CD4-positive, alpha-beta T cell treated with Interleukin-15 for 4 hours (primary cell): ENCODE results near the gene FTO.

Experiments used
- DNase-seq: peaks from one replicate; pipeline ENCODE4 v3.0.0-alpha.2; 2020; ENCODE audit warnings: low spot score

The FTO gene

DNA sequence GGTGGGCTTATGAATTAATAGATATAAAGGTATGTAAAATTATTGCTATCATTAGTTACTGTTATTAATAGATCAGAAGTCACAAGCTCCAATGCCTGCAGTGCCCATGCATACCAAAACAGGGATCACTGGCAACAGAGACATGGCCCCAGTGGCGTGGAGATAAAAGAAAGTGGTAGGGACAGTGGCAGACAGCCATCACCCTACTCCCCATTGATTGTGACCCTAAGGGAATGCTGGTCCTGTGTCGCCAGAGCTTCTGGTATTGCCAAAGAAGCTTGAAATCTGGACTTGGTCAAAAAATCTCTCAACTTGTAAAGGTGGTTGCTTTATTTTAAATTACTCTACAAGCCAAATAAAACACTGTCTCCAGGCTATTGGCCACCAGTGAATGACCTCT, 303.5 kb downstream of the FTO start:
- no peak for DNase-seq

DNA sequence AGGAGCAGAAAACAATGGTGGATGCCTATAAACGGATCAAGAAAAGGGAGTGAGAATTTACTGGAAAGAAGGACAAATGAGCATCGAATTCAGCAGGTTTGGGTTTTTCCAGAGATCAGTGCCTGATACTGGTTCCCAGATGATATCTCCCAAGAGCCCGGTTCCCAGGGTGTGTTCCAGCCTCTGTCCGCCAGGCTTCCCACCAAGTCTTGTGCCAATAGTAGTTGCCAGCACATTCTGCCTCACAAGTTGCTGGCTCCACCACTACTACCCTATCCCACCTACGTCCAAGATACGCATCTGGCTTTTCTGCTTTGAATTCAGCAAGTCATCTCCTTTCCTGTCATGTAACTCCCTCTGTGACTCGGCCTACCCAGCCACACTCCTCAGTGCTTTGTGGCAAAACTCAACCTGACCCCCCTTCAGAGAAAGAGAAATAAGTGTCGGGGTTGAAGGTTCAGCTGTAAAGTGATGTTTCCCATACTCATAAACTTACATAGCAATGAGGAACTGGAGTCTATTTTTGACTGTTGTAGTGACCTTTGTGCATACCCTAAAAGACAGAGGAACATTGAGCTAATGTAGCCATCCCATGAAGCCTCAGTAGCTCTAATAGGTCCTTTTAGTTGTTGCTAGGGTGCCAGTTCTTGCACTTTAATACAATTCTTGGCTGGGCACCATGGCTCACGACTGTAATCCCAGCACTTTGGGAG, 305.7 kb downstream of the FTO start:
- DNase-seq = no peak

DNA sequence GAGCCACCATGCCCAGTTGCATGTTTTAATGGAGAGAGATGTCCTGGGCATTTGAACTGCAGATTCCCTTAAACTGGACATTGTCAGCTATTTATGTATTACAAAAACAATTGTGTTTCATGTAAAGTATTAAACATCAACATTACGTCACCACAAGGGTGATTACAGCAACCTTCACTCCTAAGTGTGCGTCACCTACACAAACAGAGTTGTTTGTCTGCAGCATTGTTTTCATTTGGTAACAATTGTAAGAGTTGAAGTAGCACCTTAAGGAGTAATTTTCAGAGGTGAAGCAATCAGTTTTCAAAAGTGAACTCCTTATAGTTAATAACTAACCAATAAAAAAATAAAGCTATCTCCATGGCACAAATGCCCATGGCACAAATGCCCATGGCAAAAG, 311.2 kb downstream of the FTO start:
- no peak for DNase-seq

DNA sequence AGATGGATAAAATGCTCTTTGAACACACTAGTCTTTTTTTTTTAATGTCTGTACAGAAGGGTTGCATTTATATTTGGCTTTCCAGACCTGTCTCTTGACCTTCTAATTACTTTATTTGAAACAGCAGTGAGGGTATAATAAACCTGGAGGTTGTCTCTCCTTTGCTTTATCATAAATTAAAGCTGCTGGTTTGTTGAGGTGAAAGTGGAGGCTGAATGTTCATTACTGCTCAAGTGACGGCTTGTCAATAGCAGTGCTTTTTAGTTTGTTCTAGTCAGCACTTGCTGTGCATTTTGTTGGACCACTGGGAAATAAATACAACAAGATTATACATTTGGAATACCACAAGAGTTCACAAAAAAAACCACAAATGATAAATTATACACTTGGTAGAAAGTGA, 318.4 kb downstream of the FTO start:
- DNase-seq = no peak

DNA sequence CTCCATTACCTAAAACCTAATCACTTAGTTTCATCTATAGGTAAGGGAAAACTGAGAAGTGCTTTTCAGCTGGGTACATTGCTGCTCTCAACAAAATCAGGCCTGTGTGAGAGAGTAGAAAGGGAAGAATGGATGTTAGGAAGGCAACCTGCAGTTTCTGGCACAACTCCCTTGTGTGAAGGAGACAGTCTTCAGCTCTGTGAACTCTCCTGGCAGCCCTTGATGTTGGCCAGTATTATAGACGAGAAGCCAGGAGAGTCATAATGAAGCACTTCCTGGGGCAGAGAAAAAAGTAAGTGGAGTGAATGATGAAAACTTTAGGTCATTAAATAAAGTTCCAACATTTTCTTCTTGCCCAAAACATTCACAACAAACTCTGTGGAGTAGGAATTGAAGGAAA, 322.5 kb downstream of the FTO start:
- DNase-seq = no peak

DNA sequence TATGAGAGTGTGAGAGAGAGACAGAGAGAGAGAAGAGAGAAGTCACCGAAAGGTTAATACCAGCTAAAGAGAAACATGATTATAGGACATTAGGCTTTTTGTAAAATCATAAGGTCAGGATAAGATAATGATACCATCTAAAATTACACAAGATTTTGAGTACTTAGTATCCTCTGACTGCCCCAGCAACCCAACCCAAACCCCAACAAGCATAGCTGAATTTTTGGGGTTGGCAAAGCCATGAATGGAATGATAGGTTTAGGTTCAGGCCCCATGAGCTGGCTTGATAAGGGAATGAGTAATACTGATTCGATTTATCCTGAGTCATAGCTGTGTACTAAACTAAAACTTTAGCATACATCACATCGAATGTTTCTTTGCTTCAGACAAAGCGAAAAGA, 323.1 kb downstream of the FTO start:
- DNase-seq = no peak

DNA sequence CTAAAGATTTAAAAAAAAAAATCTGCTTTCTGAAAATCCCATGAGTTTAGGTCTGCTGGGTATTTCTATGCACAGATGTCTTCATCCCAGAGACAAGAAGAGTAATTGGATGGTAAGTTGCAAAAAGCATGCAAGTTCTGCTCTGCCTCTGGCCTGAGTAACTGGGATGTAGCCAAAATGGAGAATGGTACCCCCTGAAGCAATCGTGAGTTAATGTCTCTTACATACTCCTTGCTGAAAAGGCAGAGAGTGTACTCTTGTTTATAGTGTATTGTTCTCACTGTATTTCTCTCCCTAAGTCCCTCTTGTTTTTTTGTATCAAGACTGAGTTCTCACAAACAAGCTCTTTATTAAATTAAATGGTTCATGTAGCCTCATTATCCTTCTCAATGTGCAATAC, 323.6 kb downstream of the FTO start:
- no peak for DNase-seq

DNA sequence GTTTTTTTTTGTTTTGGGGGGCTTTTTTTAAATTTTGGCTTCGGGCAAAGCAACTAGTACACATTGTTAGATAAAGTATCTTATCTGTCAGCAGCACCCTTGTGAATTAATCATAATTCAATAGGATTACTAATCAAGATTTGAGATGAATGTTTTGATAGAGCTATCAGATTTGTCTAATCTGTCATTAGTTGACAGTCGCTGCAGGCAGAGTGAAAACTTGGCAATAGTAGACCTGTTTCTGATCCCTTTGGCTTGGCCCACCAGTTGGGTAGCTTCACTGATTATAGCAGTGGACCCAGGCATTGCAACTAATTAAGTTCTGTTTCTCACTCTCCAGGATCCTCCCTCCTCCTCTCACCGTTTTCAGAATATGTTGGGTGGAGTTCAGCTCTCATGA, 324.0 kb downstream of the FTO start:
- DNase-seq = no peak

DNA sequence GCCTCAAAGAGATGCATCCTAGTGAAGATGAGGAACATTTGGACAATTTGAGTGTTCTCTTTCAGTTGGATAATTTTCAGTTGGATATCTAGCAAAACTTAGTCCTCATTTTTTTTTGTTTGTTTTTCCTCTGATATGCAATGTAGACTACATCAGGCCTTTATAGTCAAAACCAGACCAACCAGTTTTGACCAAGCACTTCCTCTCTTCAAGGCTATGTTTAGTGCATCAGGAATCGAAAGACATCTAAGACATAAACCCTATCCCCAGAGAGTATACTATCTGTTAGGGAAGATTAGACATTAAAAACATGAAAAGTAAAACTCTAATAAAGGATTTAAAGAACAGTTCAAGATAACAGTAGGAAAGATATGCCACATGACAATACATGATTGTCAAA, 326.5 kb downstream of the FTO start:
- DNase-seq = no peak

DNA sequence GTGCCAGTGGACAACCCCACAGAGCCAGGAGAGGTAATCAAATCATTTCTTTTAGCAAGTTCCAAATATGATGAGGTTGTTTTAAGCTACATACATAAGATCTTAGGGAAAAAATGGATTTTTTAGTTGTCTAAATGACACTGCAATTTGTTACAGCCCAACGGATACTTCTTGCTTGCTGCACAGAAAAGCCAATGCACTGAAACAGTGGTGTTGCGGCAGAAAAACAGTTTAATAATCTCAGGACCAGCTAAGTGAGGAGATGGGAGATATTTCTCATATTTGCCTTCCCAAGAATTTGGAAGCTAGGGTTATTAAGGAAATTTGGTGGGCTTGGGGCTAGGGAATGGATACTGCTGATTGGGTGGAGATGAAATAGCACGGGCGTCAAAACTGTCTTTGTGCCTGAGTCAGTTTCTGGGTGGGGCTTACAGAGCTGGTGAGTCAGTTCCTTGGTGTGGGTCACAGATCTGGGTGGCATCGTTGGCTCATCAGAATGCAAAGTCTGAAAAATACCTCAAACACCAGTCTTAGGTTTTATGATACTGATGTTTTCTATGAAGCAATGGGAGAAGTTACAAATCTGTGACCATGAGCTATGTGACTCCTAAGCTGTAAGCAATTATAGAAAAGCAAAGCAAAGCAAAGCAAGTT, 327.3 kb downstream of the FTO start:
- no peak for DNase-seq

DNA sequence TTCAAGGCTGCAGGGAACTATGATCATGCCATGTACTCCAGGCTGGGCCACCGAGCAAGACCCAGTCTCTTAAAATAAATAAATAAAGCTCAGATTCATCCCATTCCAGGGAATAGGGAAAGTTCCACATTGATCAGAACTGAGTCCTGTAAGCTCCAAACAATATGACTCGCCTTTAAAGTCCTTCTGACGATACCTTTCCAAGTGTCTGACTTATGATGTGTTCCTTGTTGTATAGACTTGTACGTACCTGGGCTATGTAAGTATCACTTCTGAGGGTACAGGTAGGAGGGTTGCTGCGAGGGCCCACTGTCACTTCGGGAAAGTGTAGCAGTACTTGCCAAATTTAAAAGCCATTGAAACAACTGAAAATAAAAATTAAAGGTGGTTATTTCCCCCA, 329.8 kb downstream of the FTO start:
- no peak for DNase-seq

DNA sequence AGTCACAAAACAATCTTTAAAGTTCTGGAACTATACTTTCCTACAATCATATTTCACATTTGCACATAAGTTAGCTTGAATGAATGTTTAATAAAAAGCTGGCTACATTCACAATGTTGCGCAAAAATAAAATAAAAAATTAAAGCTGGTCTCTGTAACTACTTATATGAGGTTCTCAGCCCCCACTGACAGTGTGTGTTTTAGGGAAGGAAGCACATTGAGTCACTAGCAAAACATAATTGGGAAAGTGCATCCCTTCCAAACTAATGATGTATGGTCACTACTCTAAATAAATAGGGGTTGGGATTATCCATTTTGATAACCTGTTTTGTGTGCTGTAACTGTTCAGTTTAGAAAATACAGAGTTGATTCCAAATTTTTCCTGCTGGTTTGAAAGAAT, 330.7 kb downstream of the FTO start:
- DNase-seq = no peak

DNA sequence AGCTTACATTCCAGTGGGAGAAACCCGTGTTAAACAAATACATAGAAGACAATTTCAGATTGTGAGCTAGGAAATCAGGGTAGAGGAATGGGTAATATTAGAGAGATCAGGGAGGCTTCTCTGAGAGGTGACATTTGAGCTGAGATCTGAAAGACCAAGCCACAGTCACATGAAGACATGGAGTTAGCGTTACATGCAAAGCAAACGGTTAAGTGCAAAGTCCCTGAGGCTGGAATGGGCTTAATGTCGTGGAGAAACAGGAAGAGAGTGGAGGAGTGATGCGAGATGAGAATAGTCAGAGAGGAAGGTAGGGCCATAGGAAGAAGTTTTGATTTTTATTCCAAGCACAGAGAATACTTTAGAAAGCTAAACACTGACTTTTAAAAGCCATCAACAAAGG, 336.5 kb downstream of the FTO start:
- no peak for DNase-seq

DNA sequence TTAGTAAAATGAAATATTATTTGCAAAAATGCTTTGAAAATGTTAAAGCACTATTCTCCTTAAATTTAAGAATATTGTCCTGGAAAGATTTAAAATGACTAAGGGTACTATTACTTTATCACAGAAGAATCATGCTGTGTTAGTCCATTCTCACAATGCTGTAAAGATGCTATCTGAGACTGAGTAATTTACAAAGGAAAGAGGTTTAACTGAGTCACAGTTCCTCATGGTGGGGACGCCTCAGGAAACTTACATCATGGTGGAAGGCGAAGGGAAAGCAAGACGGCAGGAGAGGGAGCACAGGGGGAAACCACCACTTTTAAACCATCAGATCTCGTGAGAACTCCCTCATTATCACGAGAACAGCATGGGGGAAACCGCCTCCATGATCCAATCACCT, 337.0 kb downstream of the FTO start:
- DNase-seq = no peak

DNA sequence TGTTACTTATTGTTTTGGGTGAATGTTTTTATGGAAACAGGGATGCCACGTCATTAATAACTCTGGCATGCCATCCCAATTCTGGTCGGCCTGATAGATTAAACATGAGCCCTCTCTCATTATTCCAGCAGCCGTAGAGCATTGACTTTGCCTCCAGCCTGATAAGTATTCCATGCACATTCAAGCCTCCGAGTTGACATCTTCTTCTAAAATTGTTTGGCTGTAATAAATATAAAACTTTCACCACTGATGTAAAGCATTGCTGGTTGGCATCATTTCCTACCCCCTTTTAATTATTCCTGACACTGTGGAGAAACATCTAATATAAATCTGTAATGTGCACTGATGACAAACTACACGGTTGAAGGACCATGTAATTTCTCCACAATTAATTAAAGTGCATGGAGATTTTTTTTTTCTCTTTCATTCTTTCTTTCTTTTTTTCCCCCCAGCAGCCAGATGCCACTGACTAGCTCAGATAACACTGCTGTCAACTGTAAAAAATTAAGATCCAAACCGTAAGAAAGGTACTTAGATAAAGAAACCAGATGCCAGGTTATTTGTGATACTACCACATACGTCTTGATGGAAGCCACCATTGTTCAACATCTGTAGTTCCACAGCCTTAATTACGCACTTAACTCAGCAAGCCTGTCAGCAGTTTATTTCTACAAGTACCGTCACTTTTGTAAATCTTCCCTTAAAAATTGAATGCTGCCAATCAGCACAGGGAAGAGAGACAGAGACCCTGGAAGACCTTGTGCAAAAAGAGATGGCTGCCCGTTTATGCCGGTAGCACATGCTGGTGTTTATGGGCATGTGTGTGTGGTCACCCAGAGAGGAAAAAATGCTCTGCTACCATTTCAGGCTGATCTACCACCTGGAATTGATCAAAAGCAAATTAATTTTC, 344.9 kb downstream of the FTO start:
- DNase-seq = no peak

DNA sequence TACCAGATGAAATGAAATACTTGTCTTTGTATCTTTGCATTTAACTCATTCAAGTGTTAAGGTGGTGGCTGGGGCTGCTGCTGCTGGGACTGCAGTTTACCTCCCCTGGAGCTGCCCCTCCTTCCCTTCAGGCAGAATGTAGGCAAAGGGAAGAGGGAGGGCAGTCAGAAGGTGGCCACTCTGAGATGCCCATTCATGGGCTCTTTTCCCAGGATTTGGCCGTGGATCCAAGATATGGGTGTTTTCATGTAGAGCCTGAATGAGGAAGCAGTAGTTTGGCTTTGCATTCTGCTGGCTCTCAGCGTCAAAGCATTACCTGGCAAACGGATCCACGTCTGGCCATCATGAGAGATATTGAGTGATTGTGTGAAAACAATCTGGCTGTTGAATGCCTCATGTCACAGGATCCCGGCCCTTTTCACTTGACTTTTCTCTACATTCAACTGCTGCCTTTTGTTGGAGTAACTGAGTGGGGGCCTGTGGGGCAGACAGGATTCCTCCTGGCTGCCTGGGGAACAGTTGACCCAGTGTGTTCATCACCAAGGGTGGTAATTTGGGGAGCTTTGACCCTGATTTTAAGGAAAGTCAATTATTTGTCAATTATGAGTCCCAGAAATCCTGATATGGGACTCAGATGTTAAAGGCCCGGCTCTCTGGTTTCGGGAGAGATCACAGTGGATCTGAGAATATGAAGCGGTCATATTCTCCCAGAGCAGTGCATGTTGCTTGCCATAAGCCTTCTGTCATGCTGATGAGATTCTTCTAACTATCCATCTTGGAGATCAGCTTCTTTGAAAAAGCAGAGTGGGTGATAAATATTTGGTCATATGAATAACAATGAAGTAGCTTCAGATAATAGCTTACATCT, 345.9 kb downstream of the FTO start:
- DNase-seq = no peak

DNA sequence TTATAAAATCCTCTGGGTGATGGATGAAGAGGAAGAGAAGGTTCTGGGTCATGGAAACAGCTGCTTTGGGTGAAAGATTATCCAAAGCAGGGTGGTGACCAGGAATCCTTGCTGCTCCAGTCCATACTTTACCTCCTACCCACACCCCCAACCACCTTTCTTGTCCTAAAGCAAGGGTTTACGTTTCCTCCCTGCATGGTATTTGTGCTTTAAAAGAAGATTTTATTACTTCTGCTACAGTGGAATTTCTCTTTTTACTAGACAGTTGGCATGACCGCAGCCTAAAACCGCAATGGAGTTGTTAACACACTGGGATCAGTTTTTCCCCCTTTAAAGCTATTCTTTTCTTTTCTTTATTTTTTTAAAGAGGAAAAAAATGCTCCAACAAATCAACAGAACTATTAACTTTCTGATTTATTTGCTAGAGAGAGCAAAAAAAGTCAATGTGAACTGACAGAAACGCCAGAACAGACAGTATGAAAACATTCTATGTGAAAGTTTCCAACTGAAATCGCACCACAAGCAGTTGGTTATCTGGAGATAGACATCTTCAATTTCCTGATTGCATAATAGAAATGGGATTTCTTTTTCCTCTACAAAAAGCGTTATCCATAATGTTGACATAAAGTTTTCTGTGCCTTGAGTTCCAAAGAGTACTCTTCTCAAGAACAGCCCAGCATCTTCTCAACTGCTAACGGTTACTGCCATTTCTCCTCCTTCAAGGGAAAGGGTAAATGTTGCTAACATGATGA, 346.7 kb downstream of the FTO start:
- DNase-seq = no peak

DNA sequence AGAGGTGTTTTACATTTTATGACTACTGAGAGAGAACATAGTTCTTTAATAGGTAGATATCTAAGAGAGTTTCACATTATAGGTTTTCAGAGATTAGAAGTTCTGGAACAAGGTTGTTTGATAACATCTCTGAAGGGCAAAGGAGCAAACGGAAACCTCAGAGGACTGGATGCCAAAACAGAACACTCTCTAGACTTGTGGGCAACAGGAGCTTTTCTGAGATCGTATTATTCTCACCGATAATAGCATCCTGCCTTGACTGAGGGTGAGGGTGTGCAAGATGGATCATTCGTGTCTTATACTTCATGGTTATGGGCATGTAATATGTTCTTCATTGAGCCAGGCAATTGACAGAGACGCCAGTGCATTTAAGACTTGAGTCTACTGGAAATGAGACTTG, 347.9 kb downstream of the FTO start:
- no peak for DNase-seq

DNA sequence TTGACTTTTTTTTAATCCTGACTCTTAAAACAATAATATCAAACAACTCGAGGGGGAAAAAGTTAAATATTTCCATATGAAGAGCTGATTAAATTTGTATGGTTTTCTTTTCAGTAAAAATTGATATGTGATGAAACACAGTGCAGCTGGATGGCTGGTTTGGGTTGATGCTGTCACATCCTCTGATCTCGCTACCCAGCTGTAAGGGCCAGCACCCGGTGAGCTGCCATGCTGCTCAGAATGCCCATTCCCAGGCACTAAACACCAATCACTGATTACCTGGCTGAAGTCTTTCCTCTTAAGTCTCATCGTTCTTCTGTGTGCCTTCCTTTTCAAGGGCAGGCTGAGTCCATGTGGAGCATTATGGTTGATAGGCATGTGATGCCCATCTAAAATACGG, 348.3 kb downstream of the FTO start:
- no peak for DNase-seq

DNA sequence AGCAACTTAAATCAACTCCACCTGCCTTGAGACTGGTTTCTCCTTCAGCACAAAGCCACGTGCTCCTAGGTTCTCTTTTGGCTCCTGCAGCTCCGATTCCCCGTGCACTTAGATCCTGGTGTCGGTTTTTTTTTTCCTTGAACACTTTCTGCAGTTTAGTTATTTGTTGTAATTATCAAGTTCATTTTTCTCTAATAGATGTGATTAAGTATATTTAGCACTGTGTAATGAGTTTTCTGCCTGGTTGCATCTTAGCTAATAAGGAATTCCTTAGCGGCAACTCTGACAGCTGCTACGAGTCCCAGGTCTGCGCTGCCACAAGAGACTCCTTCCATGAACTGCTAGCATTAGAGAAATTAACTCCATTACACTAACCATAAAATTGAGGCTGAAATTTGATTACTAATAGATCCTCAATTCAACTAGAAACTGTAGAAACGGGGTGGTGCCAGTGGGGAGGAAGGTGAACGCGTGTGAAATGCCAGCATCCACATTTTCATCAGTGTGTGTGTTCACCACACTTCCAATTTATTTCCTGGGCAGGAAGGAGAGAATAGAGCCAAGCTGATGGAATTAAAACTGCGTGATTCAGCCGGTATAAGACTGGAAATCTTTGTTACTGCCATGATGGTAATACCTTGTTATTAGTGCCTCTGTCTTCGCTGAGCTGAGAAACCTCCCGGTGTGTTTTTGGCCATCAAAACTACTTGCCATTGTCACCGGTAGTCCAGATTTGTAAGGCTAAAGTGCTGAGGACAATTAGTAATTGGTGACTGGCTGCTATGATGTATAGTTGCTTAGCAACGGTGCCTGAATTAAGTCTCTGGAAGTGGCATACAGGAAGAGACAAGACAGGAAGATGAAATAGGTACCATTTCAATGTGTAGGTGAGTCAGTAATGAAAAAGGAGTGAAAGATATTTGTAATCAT, 350.2 kb downstream of the FTO start:
- no peak for DNase-seq
